Testis (tissue), 3 donors: Measurements from ENCODE around the gene DDX24. TPM values are rescaled to one million over a fixed set of nuclear protein-coding genes. Genes with fewer than 3 reads are reported as not detected.

Source experiments
- DNase-seq: peaks from one replicate; pipeline ENCODE4 v3.0.0-alpha.2; 2019
- H3K27ac ChIP-seq, 2 donors: fragments of 200-600 bp; sonication (generic); one replicate each; pipeline ENCODE4 v1.5.1; 2019
- H3K27me3 ChIP-seq: fragments of 200-600 bp; sonication (generic); one replicate; pipeline ENCODE4 v1.5.1; 2019
- H3K36me3 ChIP-seq: fragments of 200-600 bp; sonication (generic); one replicate; pipeline ENCODE4 v1.5.1; 2017; ENCODE audit warnings: low read depth; ENCODE audit errors: missing control alignments
- H3K4me1 ChIP-seq: fragments of 200-600 bp; sonication (generic); one replicate; pipeline ENCODE4 v1.5.1; 2019
- H3K4me3 ChIP-seq, 2 donors: fragments of 200-600 bp; sonication (generic); one replicate each; pipeline ENCODE4 v1.5.1; 2017 to 2019
- H3K9me3 ChIP-seq: fragments of 200-600 bp; sonication (generic); one replicate; pipeline ENCODE4 v1.5.1; 2017
- CTCF ChIP-seq, 3 experiments: fragments of 450-650 bp in 2 of 3; fragments of 200-600 bp in 1 of 3; sonication (generic) in 1 of 3; IDR thresholded peaks; one replicate each; pipeline ENCODE4 v1.5.1; 2016 to 2019; ENCODE audit warnings: antibody characterized with exemption in 3 of 3, mild to moderate bottlenecking in 2 of 3, moderate library complexity in 1 of 3
- POLR2A ChIP-seq: fragments of 450-650 bp; IDR thresholded peaks from one replicate; pipeline ENCODE4 v1.6.1; 2017; ENCODE audit warnings: antibody characterized with exemption, mild to moderate bottlenecking, moderate library complexity
- WGBS, 2 donors: methylation state at CpG; one replicate each; pipeline ENCODE4 v1.1.5; 2018; 5-methylcytosine and 5-hydroxymethylcytosine counted together
- intact Hi-C: fragments of 100-400 bp; cut with DNase I; formaldehyde crosslinking; loops from one replicate; pipeline ENCODE4 v1.15.1; 2023; ENCODE audit warnings: low total_unique reads
- polyA plus RNA-seq: library from polyadenylated mRNA; stranded (reverse); fragments of 350-450 nt; fragmentation: Illumina TruSeq; extraction: RNeasy Lipid Tissue Mini Kit (QIAGEN cat#74804); gene quantifications from one replicate; pipeline ENCODE4 v1.2.3, GENCODE V29; 2014; ENCODE audit warnings: low read depth, low replicate concordance; ENCODE audit not compliant: insufficient read depth
- total RNA-seq, 2 donors: library from RNA; depleted of rRNA; stranded (reverse); fragments of >200 nt; gene quantifications; one replicate each; pipeline ENCODE4 v1.2.3, GENCODE V29; 2016

DDX24 gene
- total and polyA plus RNA-seq, 3 donors from 2014 or later: 378 to 485 (median 431) TPM

- DNase-seq: no peak
- Histone ChIP-seq H3K9me3 (no peaks in the 10 kb centered on the region), H3K36me3 (no peaks in the 10 kb centered on the region), H3K27me3 (no peaks in the 10 kb centered on the region), H3K4me1 (peaks cover 10% of the 10 kb centered on the region), H3K27ac (no peak overlapping the region), H3K4me3 (no peak overlapping the region)
- TF ChIP-seq CTCF (IDR thresholded peaks at IDR 0.05) (no peak), POLR2A (no peak)
- intact Hi-C loops: no loop called here
- 78 to 90% methylated on average over 6 of the region's 6 CpGs for WGBS, 2 donors
Measured at GRCh38 chr14:94099006-94099405, 18.0 kb upstream of the DDX24 start.

GRCh38 chr14:94098326-94098992 is 17.5 kb upstream of the DDX24 start:
- no peaks in the 10 kb centered on the region for H3K9me3 ChIP-seq
- H3K4me3 ChIP-seq: no peak overlapping the region
- H3K27me3 ChIP-seq: no peaks in the 10 kb centered on the region
- no peaks in the 10 kb centered on the region for H3K36me3 ChIP-seq
- no peak for DNase-seq
- H3K27ac ChIP-seq: no peak overlapping the region
- H3K4me1 ChIP-seq: peaks cover 5% of the 10 kb centered on the region
- intact Hi-C loops: no loop called here
- no peak for TF ChIP-seq POLR2A
- TF ChIP-seq CTCF (IDR thresholded peaks at IDR 0.05): no peak
- WGBS, 2 donors: 77 to 81% methylated on average over 10 of the region's 10 CpGs

GRCh38 chr14:94097091-94097490 is 16.1 kb upstream of the DDX24 start:
- WGBS, 2 donors: 79 to 84% methylated on average over 4 of the region's 4 CpGs
- H3K4me1 ChIP-seq: no peaks in the 10 kb centered on the region
- no peaks in the 10 kb centered on the region for H3K27me3 ChIP-seq
- H3K4me3 ChIP-seq: no peak overlapping the region
- H3K9me3 ChIP-seq: no peaks in the 10 kb centered on the region
- no peak for DNase-seq
- TF ChIP-seq POLR2A: no peak
- no peak for TF ChIP-seq CTCF (IDR thresholded peaks at IDR 0.05)
- no peak overlapping the region for H3K27ac ChIP-seq
- no peaks in the 10 kb centered on the region for H3K36me3 ChIP-seq
- intact Hi-C loops: no loop called here

- 80 to 83% methylated on average over 2 of the region's 2 CpGs for WGBS, 2 donors
- H3K4me1 ChIP-seq: no peaks in the 10 kb centered on the region
- DNase-seq: no peak
- no peaks in the 10 kb centered on the region for H3K36me3 ChIP-seq
- TF ChIP-seq CTCF (IDR thresholded peaks at IDR 0.05) (no peak), POLR2A (no peak)
- H3K27me3 ChIP-seq: no peaks in the 10 kb centered on the region
- H3K27ac ChIP-seq: no peak overlapping the region
- no peaks in the 10 kb centered on the region for H3K9me3 ChIP-seq
- no peak overlapping the region for H3K4me3 ChIP-seq
- intact Hi-C loops: no loop called here
Measured at GRCh38 chr14:94093418-94093817, 12.4 kb upstream of the DDX24 start.

- TF ChIP-seq CTCF (IDR thresholded peaks at IDR 0.05) (no peak), POLR2A (no peak)
- no peak for DNase-seq
- no peaks in the 10 kb centered on the region for H3K9me3 ChIP-seq
- no peaks in the 10 kb centered on the region for H3K36me3 ChIP-seq
- H3K4me3 ChIP-seq: no peak overlapping the region
- H3K27me3 ChIP-seq: no peaks in the 10 kb centered on the region
- peaks cover 8% of the 10 kb centered on the region for H3K4me1 ChIP-seq
- intact Hi-C loops: no loop called here
- WGBS, 2 donors: 81 to 84% methylated on average over 4 of the region's 4 CpGs
- no peak overlapping the region for H3K27ac ChIP-seq
Measured at GRCh38 chr14:94089479-94089878, 8.5 kb upstream of the DDX24 start.
